Measurements from ENCODE around the gene PCNT.
A peak's percentile ranks its signal among the peaks of the same experiment; 100 is the strongest.
"Not testable (repeated sequence)": the region's sequence is repeated elsewhere in the genome, so short reads cannot be mapped to it uniquely, and the experiment has no call there.

Gene PCNT

GRCh38 chr21:46357684-46358425 lies 33.9 kb downstream of the PCNT start:
- DNase-seq, result no peak

- DNase-seq, result no peak
Observed at GRCh38 chr21:46361176-46361575, 37.2 kb downstream of the PCNT start.

DNA sequence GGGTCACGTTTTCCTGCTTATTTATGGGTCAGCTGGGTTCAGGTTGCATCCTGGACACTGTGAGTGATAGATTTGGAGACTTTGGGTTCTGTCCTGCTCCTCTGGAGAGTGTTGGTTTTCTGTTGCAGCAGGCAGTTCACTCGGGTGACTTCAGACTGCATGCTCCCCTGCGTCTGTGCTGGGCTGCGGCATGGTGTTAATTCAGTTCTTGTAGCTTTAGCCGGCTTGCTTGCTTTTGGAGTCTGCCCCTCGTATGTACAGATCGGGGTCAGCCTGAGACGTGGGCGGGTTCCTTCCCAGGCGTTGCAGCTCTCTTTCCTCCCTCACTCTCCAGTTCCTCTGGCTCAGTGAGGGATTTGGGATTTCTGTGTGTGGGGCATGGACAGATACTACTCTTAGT lies 38.0 kb downstream of the PCNT start:
- DNase-seq, result no peak

GRCh38 chr21:46362946-46363345 lies 39.0 kb downstream of the PCNT start:
- DNase-seq, result no peak

DNA sequence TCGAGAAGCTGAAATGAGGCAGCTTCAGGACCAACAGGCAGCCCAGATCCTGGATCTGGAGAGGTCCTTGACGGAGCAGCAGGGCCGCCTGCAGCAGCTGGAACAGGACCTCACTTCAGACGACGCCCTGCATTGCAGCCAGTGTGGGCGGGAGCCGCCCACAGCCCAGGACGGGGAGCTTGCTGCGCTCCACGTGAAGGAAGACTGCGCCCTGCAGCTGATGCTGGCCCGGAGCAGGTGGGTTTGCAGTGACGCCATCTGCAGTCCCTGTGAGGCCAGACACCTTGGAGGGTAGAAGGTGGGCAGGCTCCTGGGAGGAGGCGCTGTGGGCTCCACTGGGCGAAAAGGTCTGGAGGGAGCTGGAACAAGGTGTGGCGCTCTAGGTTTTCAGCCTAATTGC lies 39.7 kb downstream of the PCNT start:
- no peak for DNase-seq

DNA sequence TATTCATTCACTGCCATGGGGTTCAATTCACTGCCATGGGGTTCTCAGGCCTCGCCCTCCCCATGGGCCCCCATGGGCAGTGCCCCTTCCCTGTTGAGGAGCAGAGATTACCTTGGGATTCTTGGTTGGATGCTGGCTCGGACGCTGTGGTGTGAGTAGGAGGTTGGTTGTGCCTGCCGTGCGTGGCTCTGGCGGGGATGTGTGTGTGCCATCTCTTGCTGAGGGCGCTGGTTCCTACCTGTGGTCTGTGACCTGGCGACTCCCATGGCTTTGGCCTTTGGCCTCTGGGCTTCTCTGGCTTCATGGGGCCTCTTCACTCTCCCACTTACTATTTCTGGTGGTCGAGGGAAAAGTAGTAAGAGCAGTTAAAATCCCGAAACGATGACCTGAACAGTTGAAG lies 42.1 kb downstream of the PCNT start:
- no peak for DNase-seq

DNA sequence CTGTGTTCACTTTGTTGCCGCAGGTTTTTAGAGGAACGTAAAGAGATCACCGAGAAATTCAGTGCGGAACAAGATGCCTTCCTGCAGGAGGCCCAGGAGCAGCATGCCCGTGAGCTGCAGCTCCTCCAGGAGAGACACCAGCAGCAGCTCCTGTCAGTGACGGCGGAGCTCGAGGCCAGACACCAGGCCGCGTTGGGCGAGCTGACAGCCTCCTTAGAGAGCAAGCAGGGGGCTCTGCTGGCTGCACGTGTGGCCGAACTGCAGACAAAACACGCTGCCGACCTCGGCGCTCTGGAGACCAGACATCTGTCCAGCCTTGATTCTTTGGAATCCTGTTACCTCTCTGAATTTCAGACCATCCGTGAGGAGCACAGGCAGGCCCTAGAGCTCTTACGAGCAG lies 42.6 kb downstream of the PCNT start:
- no peak for DNase-seq

GRCh38 chr21:46366966-46367365 lies 43.0 kb downstream of the PCNT start:
- DNase-seq, result no peak

DNA sequence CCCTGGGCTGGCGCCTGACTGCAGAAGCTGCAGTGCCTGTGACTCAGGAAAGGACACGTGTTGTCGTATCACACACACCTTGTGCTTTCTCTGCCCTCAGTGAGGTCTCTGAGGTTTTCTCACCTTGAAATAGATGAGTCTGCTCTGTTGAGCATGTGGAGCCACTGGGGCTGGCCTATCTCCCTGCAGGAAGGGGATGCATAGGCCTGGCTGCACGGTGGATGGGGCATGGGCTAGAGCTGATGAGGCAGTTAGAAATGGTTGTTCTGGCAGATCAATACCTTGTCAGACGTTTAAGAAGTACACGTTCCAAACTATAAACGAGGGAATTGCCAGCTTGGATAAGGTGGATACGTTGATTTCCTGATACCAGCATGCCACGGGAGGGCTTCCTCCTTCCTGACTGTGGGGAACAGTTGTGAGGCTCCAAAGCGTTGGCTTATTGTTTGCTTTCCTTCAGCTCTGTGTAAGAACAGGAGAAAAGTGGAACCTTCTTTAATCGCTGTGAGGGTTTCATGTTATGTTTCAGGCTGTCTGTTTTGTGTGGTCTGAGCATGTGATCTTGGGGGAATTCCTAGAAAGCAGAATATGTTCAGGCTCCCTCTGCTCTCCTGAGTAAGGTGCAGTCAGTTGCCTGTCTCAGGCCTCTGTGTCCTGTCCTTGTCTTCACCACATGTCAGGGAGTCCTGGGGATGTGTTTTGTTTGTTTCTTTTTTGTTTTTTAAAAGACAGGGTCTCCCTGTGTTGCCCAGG lies 44.8 kb downstream of the PCNT start:
- DNase-seq, result peak; percentile 18

- DNase-seq, result no peak
Observed at GRCh38 chr21:46369520-46370235, 45.7 kb downstream of the PCNT start.

GRCh38 chr21:46371204-46372013 lies 47.5 kb downstream of the PCNT start:
- no peak for DNase-seq

GRCh38 chr21:46372014-46372485 lies 48.1 kb downstream of the PCNT start:
- no peak for DNase-seq

- not testable (repeated sequence) for DNase-seq
Observed at GRCh38 chr21:46372947-46373346, 49.0 kb downstream of the PCNT start.

DNA sequence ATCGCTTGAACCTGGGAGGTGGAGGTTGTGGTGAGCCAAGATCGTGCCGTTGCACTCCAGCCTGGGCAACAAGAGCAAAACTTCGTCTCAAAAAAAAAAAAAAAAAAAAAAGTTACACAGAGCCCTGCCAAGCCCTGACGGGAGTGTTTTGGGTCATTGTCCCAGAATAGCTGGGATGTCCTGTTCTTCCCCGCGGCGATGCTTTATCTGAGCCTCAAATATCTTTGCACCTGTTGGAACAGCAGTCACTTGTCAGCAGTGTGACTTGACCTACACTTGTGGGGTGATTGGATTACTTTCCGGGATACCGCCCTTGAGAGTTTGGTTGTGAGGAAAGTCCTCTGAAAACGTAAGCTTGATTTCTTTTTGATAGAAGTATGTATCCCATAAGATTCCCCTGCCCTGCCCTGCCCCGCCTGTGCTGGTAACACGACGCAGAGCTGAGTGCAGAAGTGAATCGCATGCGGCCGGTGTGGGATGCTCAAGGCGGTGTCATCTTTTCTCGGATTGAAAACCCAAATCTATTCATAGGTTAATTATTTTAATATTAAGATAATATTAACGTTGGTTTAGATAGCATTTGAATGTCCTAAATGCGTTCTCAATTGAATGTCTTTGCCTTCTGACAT lies 50.9 kb downstream of the PCNT start:
- no peak for DNase-seq

DNA sequence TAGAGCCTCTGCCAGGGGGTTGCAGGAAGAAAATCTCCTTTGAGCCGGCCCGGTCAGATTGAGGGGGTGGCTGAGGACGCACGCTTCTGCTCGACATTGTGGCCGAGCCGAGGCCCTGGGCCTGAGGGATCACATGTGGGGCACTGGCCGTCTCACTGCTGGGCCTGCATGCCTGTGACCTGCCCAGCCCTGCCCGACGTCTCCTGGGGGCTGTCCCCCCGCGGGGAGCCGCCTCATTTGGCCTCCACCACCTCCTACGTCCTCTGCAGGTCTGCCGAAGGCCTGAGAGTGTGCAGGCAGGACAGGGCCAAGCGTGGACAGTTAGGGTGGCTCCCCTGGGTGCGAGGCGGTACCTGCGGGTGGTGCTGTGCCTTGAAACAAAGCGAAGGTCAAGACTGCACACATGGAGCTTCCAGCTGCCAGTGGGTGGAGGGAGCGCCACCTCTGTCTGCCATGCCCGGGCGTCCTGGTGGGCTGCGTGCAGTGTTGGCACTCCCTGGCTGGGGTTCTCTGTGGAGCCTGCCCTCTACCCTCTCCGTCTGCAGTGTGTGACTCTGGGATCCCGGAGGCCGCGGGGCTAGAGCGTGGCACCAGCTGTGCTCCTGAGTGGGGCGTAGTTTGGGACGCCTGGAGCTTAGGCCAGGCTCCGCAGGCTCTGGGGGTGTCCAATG lies 51.7 kb downstream of the PCNT start:
- DNase-seq, result no peak

- no peak for DNase-seq
Observed at GRCh38 chr21:46376231-46376628, 52.3 kb downstream of the PCNT start.

- no peak for DNase-seq
Observed at GRCh38 chr21:46376856-46377453, 53.0 kb downstream of the PCNT start.

GRCh38 chr21:46377789-46378188 lies 53.8 kb downstream of the PCNT start:
- DNase-seq, result no peak

- no peak for DNase-seq
Observed at GRCh38 chr21:46379105-46379504, 55.1 kb downstream of the PCNT start.

- no peak for DNase-seq
Observed at GRCh38 chr21:46379691-46380090, 55.7 kb downstream of the PCNT start.

- DNase-seq, result no peak
Observed at GRCh38 chr21:46381541-46381940, 57.6 kb downstream of the PCNT start.

Data from stimulated activated CD4-positive, alpha-beta T cell treated with anti-CD3 and anti-CD28 coated beads, Interleukin-4, amount 100 ng/mL, for 1 hour (primary cell).